ENCODE data around the gene MMP28.

The MMP28 gene

DNA sequence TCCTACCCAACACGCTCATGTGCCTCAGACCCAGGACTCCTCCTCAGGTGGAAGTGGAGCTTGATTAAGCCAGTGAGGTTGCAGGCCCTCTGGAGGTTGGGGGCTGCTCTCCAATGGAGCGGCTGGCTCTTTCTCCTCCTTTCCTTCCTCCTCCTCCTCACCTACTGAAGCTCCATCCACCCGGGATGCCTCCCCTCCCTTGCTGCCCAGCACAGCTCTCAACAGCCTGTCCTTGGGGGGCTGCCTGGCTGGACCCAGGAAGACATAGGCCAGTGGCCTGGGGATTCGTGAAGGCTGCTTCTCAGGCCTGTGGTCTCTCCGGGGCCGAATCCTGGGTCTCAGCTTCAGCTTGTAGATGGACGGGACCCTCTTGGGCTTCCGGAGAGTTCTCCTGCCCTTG, 50.6 kb downstream of the MMP28 start:
- in situ Hi-C loops (cut with MboI; ENCODE audit: low sequenced_read_pairs) = loop anchor here (25.0 kb wide), 1 partner anchor 133 kb away; no protein-coding TSS in a partner anchor

DNA sequence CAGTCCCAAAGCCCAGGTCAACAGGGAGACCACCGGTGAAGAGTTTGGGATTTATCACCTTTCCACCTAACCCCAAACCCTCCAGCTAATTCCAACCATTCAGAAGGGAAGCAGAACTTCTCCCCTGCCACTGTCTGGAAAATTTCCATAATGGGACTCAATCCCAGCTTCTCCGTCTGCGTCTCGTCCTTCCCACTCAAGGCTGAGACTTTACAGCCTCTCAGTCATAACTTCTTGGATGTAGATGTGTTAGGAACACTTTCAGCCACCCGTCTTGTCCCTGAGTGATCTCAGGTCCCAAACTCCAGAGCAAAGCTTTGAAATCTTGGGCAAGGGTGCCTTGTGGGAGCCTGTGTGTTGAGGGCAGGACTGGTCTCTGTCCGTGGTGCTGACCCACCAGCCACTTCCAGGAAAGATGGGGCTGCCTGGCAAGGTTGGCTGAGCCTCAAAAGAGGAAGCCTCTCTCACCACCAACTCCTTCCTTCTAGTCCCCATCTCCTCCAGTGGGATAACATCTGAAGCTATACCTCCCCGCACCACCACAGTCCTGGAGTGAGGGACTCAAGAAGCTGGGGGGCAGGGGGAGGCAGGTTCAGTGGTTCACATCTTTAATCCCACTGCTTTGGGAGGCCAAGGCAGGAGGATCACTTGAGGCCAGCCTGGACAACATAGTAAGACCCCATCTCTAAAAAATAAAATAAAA, 51.7 kb downstream of the MMP28 start:
- in situ Hi-C loops (cut with MboI; ENCODE audit: low sequenced_read_pairs) = loop anchor here (25.0 kb wide), 1 partner anchor 131 kb away; no protein-coding TSS in a partner anchor

- in situ Hi-C loops (cut with MboI; ENCODE audit: low sequenced_read_pairs) = loop anchor here (25.0 kb wide), 1 partner anchor 131 kb away; no protein-coding TSS in a partner anchor
These were observed 52.5 kb downstream of the MMP28 start for GRCh38 chr17:35742896-35743477.

DNA sequence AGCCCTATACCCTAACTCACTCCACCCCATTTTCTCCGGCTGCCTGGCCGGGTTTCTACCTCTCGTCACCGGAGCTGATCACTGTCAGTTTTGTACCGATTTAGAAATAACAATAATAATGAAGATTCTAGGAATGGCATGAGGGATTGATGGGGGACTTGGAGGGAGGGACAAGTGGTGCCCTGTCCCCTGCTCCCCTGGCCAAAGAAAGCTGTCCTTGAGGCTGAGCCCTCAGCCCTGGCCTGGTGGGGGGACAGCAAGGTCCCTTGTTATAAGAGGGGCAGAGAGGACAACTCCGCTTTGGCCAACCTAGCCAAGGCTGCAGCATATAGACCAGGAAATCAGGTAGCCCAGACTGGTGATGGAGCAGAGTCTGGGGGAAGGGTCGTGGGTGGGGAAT, 52.9 kb downstream of the MMP28 start:
- in situ Hi-C loops (cut with MboI; ENCODE audit: low sequenced_read_pairs) = loop anchor here (25.0 kb wide), 1 partner anchor 130 kb away; no protein-coding TSS in a partner anchor

DNA sequence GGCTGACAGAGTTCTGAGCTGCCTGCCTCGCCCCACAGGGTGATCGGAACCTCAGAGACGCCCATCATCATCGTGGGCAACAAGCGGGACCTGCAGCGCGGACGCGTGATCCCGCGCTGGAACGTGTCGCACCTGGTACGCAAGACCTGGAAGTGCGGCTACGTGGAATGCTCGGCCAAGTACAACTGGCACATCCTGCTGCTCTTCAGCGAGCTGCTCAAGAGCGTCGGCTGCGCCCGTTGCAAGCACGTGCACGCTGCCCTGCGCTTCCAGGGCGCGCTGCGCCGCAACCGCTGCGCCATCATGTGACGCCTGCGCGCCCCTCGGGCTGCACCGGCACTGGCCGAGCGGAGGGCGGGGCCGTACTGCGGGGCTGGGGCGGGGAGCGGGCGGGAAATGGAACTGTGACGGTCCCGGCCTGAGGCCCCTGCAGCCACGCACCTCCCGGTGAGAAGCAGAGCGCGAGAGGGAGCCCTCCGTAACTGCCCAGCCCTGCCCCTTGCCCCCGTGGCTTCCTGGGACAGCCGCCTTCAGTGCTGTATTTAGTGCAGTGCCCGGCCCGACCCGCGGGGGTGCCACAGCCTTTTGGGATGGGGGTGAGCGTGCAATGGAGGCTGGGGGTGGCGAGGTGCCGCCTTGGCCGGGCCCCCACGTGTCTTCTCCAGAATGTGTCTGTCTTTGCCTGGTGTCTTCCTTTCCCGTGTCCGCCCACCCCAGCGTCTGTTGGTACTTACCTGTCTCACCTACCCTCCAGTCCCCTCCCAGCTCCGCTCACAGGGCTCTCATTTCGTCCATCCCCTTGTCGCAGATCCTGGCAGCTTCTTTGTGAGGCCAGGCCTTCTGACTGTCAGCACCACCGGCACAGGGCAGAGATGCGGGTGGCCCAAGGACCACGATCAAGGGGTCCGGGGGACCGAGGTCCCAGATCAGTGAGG, 54.2 kb downstream of the MMP28 start:
- in situ Hi-C loops (cut with MboI; ENCODE audit: low sequenced_read_pairs) = loop anchor here (25.0 kb wide), 1 partner anchor 129 kb away; no protein-coding TSS in a partner anchor

GRCh38 chr17:35740216-35740615, 55.2 kb downstream of the MMP28 start:
- in situ Hi-C loops (cut with MboI; ENCODE audit: low sequenced_read_pairs) = loop anchor here (25.0 kb wide), 1 partner anchor 128 kb away; no protein-coding TSS in a partner anchor

GRCh38 chr17:35738519-35739133, 56.8 kb downstream of the MMP28 start:
- in situ Hi-C loops (cut with MboI; ENCODE audit: low sequenced_read_pairs) = loop anchor here (25.0 kb wide), 1 partner anchor 126 kb away; no protein-coding TSS in a partner anchor

GRCh38 chr17:35736236-35736635, 59.2 kb downstream of the MMP28 start:
- in situ Hi-C loops (cut with MboI; ENCODE audit: low sequenced_read_pairs) = loop anchor here (25.0 kb wide), 1 partner anchor 124 kb away; no protein-coding TSS in a partner anchor

GRCh38 chr17:35735036-35735805, 60.2 kb downstream of the MMP28 start:
- in situ Hi-C loops (cut with MboI; ENCODE audit: low sequenced_read_pairs) = loop anchor here (25.0 kb wide), 1 partner anchor 123 kb away; no protein-coding TSS in a partner anchor

DNA sequence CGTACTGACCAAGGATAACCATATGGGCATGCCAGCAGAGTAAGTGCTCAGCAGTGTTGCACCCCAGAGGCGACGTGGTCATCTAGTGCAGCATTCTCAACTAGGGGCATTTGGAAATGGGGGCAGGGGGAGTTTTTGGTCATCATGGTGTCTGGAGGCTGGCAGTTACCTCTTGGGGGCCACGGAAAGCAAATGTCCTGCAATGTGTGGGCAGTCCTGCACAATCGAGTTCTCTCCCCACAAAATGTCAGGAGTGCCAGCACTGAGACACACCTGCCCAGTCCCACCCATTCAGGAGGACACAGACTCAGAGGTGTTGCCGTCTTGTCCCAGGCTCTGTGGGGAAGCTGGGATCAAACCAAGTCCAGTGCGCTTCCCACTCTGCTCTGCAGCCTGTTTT, 61.0 kb downstream of the MMP28 start:
- in situ Hi-C loops (cut with MboI; ENCODE audit: low sequenced_read_pairs) = loop anchor here (25.0 kb wide), 1 partner anchor 122 kb away; no protein-coding TSS in a partner anchor

GRCh38 chr17:35733366-35733765, 62.1 kb downstream of the MMP28 start:
- in situ Hi-C loops (cut with MboI; ENCODE audit: low sequenced_read_pairs) = loop anchor here (25.0 kb wide), 1 partner anchor 121 kb away; no protein-coding TSS in a partner anchor

DNA sequence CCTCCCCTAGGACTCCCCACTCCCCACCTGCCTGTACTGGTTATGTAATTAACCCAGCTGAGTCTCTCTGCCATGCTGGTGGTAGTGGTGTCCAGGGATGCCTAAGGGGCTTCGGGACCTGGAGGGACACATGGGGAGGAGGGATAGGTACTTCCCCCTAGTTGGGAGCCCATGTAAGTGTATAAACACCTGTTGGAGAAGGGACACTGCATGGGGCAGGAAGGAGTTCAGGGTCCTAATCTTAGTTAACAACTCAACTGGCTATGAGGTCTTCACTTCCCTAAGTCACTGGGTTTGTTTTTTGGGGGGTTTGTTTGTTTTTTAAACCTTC, 62.7 kb downstream of the MMP28 start:
- in situ Hi-C loops (cut with MboI; ENCODE audit: low sequenced_read_pairs) = loop anchor here (25.0 kb wide), 1 partner anchor 120 kb away; no protein-coding TSS in a partner anchor

GRCh38 chr17:35731917-35732805, 63.3 kb downstream of the MMP28 start:
- in situ Hi-C loops (cut with MboI; ENCODE audit: low sequenced_read_pairs) = loop anchor here (25.0 kb wide), 1 partner anchor 120 kb away; no protein-coding TSS in a partner anchor

DNA sequence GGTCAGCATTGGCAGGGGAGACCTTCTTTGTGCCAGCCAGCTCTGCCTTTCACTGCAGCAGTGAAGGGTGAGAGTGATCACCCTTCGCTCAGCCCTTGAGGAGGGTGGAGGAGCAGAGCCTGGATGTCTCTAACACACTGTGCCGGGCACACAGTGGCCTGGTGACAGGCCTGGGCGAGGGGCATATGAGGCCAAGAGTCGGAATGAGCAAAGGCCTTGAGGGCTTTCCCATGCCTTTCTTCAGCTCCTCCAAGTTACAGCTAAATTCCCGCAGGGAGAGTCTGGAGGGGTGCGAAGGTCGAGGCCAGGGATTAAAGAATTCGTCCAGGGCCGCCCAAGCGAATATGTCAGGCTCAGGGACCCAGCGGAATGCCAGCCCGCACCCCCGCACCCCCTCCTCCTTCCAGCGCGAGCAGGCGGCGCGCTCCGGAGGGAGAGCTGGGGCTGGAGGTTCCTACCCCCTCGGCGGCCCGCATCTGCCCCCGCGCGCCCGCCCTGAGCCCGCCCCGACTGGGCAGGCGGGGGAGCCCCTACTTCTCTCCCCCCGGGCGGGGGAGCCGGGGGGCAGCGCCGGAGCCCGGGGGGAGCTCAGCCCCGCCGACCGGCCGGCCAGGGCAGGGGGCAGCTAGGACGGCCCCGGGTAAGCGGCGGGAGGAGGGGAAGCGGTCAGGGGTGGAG, 64.1 kb downstream of the MMP28 start, which contains the start of gene RASL10B:
RASL10B (plus strand) TSS at position 401 of the 678 bp plus-strand sequence. CDS start 3,546 bp downstream, outside the sequence.
- in situ Hi-C loops (cut with MboI; ENCODE audit: low sequenced_read_pairs) = loop anchor here (25.0 kb wide), 1 partner anchor 119 kb away; no protein-coding TSS in a partner anchor

- in situ Hi-C loops (cut with MboI; ENCODE audit: low sequenced_read_pairs) = loop anchor here (25.0 kb wide), 1 partner anchor 118 kb away; no protein-coding TSS in a partner anchor
These were observed 64.9 kb downstream of the MMP28 start for GRCh38 chr17:35730400-35731005.

- in situ Hi-C loops (cut with MboI; ENCODE audit: low sequenced_read_pairs) = loop anchor here (25.0 kb wide), 1 partner anchor 117 kb away; no protein-coding TSS in a partner anchor
These were observed 66.0 kb downstream of the MMP28 start for GRCh38 chr17:35729405-35729833.

- in situ Hi-C loops (cut with MboI; ENCODE audit: low sequenced_read_pairs) = loop anchor here (25.0 kb wide), 1 partner anchor 116 kb away; no protein-coding TSS in a partner anchor
These were observed 66.9 kb downstream of the MMP28 start for GRCh38 chr17:35728551-35728950.

All from HL-60/S4 treated with phorbol 12-myristate 13-acetate at 8.2 ng/mL for 4 days and 3 days (cell line).